ENCODE results near the gene G0S2. TPM values are rescaled to one million over a fixed set of nuclear protein-coding genes. Genes with fewer than 3 reads are reported as not detected.

G0S2 gene
- total RNA-seq, 1 donor from 2014 or later: 19.9 TPM

GRCh38 chr1:209628618-209629299, 46.5 kb upstream of the G0S2 start:
- TF ChIP-seq, protein P1, sequence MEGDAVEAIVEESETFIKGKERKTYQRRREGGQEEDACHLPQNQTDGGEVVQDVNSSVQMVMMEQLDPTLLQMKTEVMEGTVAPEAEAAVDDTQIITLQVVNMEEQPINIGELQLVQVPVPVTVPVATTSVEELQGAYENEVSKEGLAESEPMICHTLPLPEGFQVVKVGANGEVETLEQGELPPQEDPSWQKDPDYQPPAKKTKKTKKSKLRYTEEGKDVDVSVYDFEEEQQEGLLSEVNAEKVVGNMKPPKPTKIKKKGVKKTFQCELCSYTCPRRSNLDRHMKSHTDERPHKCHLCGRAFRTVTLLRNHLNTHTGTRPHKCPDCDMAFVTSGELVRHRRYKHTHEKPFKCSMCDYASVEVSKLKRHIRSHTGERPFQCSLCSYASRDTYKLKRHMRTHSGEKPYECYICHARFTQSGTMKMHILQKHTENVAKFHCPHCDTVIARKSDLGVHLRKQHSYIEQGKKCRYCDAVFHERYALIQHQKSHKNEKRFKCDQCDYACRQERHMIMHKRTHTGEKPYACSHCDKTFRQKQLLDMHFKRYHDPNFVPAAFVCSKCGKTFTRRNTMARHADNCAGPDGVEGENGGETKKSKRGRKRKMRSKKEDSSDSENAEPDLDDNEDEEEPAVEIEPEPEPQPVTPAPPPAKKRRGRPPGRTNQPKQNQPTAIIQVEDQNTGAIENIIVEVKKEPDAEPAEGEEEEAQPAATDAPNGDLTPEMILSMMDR (IDR thresholded peaks at IDR 0.05): no peak
- H3K36me3 ChIP-seq: no peaks in the 10 kb centered on the region
- H3K27me3 ChIP-seq (ENCODE audit: low read depth): no peaks in the 10 kb centered on the region
- H3K4me3 ChIP-seq: no peak overlapping the region
- intact Hi-C loops (cut with DNase I): no loop called here
- peaks cover 21% of the 10 kb centered on the region for H3K4me1 ChIP-seq
- H3K9me3 ChIP-seq: no peaks in the 10 kb centered on the region
- DNase-seq: no peak
- no peak for ATAC-seq
- H3K27ac ChIP-seq: no peak overlapping the region

DNA sequence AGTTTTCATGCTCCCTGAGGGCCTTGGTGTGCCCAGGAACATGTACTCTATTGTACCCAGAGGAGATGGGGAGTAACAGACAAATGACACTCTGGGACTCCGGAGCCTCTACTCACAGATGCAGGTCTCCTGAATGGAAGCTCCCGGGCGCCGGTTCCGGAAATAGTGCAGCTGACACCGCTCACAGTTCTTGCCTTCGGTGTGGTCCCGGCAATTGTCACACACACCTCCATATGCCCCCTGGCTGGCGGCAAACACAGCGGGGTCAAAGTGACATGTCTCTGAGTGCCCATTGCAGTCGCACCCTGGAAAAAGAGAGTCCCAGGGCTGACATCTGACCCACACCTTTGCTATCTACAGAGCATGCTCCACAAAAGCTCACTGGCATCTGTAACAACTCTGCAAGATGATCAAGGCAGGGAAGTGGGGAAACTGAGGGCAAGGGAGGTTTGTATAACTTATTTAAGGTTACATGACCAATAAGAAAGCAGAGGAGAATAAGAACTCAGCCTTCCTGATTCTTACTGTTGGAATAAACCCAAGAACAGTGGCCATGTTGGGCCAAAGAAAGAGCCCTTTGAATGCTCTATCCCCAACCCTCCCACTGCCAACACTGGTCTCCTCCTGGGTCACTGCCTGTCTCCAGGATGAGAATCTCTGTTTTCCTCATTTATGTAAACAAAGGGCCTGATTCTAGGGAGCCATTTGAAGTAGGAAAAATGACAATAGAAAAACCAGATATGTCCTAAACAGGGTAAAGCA, 45.4 kb upstream of the G0S2 start:
- TF ChIP-seq, protein P1 (IDR thresholded peaks at IDR 0.05): no peak
- H3K27me3 ChIP-seq (ENCODE audit: low read depth): no peaks in the 10 kb centered on the region
- no peaks in the 10 kb centered on the region for H3K9me3 ChIP-seq
- ATAC-seq (no peak), DNase-seq (no peak)
- intact Hi-C loops (cut with DNase I): no loop called here
- H3K36me3 ChIP-seq: no peaks in the 10 kb centered on the region
- peaks cover 21% of the 10 kb centered on the region for H3K4me1 ChIP-seq
- H3K27ac ChIP-seq: no peak overlapping the region
- no peak overlapping the region for H3K4me3 ChIP-seq

DNA sequence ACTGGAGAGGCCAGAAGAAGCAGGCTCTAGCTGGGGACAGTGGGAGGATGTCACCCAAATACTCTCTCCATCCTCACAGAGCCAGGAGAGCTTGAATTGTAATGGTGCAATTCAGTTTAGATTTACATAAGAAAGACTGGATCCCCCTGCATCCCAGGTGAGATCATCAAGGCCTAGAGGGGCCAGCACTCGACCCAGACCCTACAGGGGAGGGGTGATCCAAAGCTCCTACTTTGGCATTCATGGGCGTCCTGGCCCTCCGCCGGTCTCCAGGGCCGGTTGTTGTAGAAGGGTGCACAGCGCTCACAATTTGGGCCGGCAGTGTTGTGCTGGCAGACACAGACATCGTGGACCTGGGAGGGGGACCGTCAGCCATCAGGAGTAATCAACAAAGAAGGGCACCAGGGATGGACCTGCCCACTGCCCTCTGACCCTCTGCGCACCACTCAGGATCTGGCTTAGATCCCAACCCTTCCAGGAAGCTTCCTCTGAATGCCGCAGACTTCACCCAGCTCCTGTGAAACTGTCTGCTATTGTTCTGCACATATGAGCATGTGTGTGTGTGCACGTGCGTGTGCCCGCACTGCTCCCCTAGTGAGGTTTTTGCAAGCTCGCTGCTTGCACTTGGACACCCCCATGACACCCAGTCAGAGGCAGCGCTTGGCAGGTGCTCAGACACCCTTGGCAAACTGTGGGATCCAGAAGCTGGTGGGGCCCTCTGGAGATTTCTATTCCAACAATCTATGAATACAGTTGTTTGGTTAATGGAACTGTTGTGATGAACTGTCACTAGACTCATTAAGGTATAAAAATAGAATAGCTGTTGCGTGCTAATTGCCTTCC, 44.6 kb upstream of the G0S2 start:
- H3K9me3 ChIP-seq: no peaks in the 10 kb centered on the region
- ATAC-seq: no peak
- no peak overlapping the region for H3K4me3 ChIP-seq
- intact Hi-C loops (cut with DNase I): no loop called here
- no peak overlapping the region for H3K27ac ChIP-seq
- no peak for DNase-seq
- H3K4me1 ChIP-seq: peaks cover 21% of the 10 kb centered on the region
- TF ChIP-seq, protein P1 (IDR thresholded peaks at IDR 0.05): no peak
- no peaks in the 10 kb centered on the region for H3K27me3 ChIP-seq (ENCODE audit: low read depth)
- no peaks in the 10 kb centered on the region for H3K36me3 ChIP-seq

GRCh38 chr1:209633335-209633997, 41.7 kb upstream of the G0S2 start:
- ATAC-seq: no peak
- H3K27ac ChIP-seq: no peak overlapping the region

More at GRCh38 chr1:209633335-209633997, 41.7 kb upstream of the G0S2 start:
- Histone ChIP-seq H3K9me3 (no peaks in the 10 kb centered on the region), H3K4me3 (no peak overlapping the region), H3K36me3 (no peaks in the 10 kb centered on the region), H3K4me1 (no peaks in the 10 kb centered on the region), H3K27me3 (ENCODE audit: low read depth) (no peaks in the 10 kb centered on the region)
- intact Hi-C loops (cut with DNase I): no loop called here
- DNase-seq: no peak
- TF ChIP-seq, protein P1 (IDR thresholded peaks at IDR 0.05): no peak
